Lower leg skin (tissue), 3 donors: ENCODE results near the gene PPP4R2.

Source experiments
- CTCF ChIP-seq, 3 donors: fragments of 450-650 bp; IDR thresholded peaks; one replicate each; pipeline ENCODE4 v1.5.1; 2016; ENCODE audit warnings: antibody characterized with exemption in 3 of 3, mild to moderate bottlenecking in 3 of 3, moderate library complexity in 2 of 3
- POLR2A ChIP-seq, 2 donors: fragments of 450-650 bp; IDR thresholded peaks; one replicate each; pipeline ENCODE4 v1.6.1; 2016 to 2017; ENCODE audit warnings: antibody characterized with exemption in 2 of 2, mild to moderate bottlenecking in 1 of 2, moderate library complexity in 1 of 2

GRCh38 chr3:73096169-73096568 lies 99.6 kb downstream of the PPP4R2 start:
- TF ChIP-seq CTCF (IDR thresholded peaks at IDR 0.05) (no peak), POLR2A (IDR thresholded peaks at IDR 0.05) (no peak)
